HG03066 (cell line): Measurements from ENCODE around the gene USP46.
A peak's percentile ranks its signal among the peaks of the same experiment; 100 is the strongest.

ENCODE experiments used
- ATAC-seq: cut with Tn5 transposase; IDR thresholded peaks from one replicate; pipeline ENCODE4 v1.9.1; 2021; ENCODE audit warnings: low read depth; ENCODE audit not compliant: unreplicated experiment

Gene USP46

GRCh38 chr4:52576961-52577623 is 82.0 kb downstream of the USP46 start:
- ATAC-seq = no peak

DNA sequence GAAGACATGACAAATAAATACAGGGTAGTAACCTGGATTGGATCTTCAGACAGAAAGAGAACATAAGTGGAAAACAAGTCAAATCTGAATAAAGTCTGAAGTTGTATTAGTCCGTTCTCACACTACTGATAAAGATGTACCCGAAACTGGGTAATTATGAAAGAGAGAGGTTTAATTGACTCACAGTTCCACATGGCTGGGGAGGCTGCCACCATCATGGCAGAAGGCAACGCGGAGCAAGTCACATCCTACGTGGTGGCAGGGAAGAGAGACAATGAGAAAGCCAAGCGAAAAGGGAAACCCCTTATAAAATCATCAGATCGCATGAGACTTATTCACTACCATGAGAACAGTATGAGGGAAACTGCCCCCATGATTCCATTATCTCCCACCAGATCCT is 82.8 kb downstream of the USP46 start:
- ATAC-seq = no peak

GRCh38 chr4:52575406-52575805 is 83.7 kb downstream of the USP46 start:
- ATAC-seq = no peak

- no peak for ATAC-seq
Observed at GRCh38 chr4:52574036-52574435, 85.1 kb downstream of the USP46 start.

DNA sequence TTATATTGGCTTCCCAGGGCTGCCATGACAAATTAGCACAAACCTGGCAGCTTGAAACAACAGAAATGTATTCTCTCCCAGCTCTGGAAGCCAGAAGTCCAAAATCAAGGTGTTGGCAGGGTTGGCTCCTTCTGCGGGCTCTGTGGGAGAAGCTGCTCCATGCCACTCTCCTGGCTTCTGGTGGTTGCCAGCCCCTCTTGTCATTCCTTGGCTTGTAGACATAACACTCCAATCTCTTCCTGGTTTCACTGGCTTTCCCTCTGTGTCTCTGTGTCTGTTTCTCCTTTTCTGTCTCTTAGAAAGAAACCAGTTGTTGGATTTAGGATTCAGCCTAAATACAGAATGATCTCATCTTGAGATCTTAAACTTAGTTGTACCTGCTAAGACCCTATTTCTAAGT is 85.5 kb downstream of the USP46 start:
- no peak for ATAC-seq

DNA sequence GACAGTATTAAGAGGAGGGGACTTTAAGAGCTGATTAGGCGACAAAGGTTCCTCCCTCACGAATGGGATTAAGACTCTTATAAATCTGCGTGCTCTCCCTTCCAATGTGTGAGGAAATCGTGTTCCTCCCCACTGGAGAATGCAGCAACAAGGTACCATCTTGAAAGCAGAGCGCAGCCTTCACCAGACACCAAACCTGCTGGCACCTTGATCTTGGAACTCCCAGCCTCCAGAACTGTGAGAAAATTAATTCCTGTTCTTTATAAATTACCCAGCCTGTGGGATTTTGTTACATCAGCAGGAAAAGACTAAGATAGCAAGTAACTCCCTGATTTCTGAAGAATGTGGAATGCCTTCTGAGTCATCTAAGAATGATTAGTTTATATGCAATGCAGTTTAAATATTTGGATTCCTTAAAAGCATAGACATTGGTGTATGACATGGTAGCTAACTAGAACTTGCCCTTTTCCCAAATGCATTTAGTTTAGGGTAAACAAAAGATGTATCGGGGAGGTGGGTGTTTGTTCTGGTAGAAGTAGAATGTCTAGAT is 86.1 kb downstream of the USP46 start:
- ATAC-seq = no peak

GRCh38 chr4:52568351-52568750 is 90.8 kb downstream of the USP46 start:
- no peak for ATAC-seq

DNA sequence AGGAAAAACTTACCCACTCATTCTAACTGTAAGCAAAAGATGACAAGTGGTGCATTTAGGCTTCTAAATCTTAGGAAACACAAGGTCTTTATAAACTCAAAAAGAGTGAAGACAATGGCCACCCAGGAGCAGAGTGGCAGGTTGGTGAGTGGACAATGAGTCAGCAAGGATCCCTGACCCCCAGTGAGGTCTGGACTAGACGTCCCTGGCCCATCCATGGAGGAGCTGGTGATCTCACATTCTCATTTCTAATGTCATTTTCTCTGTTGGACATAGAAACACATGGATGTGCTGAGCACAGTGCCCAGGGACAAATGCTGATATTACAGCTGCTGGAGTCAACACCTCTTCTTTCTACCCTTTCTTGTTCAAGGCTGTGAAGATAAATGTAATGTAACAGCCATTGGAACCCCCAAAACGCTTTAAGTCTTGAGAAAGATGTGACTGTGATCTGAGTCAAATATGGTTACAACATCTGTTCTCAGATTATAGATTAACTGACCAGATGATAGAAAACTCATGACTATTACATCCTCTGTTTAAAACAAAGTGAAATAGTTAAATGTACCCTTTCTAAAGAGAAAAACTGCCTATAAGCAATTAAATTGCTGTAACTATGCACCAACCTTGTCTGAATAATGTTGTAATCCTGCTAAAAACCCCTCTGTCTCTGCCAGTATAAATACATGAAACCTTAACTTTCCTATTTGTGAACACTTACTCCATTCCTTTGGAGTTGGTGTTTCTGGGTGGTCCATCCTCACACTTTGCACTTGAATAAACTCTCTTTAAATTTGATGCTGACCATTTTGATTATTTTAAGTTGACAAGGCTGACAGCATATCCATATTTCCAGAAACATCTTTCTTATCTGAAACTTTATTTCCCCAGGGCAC is 92.7 kb downstream of the USP46 start:
- ATAC-seq = no peak

DNA sequence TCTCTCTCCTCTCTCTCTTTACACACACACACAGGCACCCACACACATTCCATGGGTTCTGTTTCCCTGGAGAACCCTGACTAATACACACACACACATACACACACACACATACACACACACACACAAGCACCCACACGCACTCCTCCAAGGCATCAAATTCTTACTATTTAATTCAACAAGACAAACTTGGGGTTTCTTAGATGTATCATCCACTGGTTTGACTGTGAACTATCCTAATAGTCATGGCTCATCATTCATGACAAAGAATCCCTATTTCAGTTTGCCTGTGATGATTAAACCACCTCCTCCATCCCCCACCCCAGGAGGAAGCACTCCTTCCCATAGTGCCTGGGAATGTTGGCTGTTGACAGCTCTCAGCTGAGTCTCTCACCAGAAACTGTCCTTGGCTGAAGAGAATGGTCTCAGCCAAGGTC is 98.2 kb downstream of the USP46 start:
- no peak for ATAC-seq

GRCh38 chr4:52555356-52555716 is 103.8 kb downstream of the USP46 start:
- no peak for ATAC-seq

DNA sequence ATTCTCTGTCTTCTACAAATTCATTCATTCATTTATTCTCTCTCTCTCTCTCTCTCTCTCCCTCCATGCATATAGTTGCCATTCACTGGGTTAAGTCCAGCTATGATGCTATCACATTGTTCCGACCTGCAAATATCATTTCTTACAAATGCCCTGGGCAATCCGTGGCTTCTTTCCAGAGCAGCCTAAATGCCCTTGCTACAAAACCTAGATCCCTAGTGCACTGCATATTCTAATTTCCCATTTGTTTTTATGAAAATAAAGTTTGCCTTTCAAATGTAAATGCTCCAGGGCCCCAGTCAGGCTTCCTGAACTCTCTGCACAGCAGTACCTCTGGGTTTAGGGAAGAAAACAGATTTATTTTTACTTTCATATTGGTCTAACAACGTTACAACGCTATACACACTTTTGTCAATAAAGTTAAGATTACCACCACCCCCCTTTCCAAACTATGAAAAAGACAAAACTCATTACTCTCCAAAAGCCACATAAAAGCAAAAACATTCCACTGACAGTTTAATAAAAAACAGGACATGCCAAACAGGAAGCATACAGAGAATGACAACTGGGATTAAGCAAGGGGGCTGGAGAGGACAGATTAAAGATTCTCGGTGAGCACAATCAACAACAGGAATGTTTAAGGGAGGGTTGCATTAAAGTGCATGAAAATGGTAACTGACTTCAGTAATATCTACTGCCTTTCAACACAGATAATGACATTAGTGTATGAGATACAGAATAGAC is 104.3 kb downstream of the USP46 start:
- ATAC-seq = no peak

GRCh38 chr4:52552778-52553177 is 106.3 kb downstream of the USP46 start:
- no peak for ATAC-seq

GRCh38 chr4:52551487-52551886 is 107.6 kb downstream of the USP46 start:
- no peak for ATAC-seq

GRCh38 chr4:52550186-52550585 is 108.9 kb downstream of the USP46 start:
- no peak for ATAC-seq

DNA sequence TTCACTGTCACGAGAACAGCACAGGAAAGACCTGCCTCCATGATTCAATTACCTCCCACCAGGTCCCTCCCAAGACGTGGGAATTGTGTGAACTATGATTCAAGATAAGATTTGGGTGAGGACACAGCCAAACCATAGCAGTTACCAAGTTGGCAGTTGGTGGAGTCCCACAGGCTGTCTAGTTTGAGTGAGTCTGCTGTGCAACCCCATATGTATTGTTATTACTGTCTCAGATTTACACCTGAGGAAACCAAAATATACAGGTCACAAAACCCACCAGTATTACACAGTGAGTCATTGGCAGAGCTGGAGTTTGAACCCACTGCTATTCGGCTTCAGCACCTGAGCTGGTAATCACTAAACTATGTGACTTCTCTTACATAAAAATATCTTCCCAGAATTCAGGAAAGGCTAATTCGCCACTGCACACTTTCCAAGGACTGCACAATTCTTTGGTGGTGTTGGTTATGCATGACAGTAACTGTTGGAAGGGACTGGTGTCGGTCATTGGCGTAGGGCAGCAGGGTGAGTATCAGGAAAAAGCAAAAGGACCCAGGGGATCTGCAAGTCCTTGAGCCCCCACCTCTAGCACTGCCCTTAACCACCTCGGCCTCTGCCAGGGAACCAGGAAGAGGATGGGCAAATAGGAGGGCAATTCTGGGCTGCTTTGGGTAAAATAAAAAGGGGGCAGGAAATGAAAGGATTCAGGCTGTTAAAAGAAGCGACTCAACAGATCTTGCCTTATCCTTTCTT is 110.1 kb downstream of the USP46 start:
- ATAC-seq = no peak

DNA sequence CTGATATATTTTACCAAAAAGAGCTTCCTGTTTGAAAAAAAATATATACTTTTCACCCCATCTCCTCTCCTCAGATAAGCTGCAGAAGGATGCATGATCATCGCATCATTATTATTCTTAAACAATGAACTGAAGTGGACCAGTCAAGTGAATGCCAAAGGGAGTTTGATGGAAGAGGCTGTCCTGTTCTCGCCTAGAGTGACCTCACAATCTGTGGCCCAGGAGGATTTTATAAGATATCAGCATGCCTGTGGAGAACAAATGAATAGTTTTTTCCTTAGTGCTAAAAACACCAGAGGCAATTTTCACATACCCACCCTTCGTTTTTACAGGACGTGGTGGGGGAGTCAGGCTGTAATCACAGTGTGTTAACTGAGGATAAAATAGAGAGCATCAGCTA is 112.7 kb downstream of the USP46 start:
- no peak for ATAC-seq

- peak; percentile 83 for ATAC-seq
Observed at GRCh38 chr4:52545099-52546069, 113.7 kb downstream of the USP46 start.
